Measurements from ENCODE around the gene ALX4. TPM values are rescaled to one million over a fixed set of nuclear protein-coding genes. Genes with fewer than 3 reads are reported as not detected.

Gene ALX4
- 5.2 TPM for polyA plus RNA-seq (2013, experiment 1 of 2; ENCODE audit: insufficient read length)
- 4.9 TPM for polyA plus RNA-seq (2013, experiment 2 of 2; ENCODE audit: insufficient read length)

GRCh38 chr11:44309478-44310205 is at the start of gene ALX4:
Gene ALX4, minus strand, starts transcription at chr11:44310139. Its CDS starts 77 bp downstream, at chr11:44310062.
- peak; percentile 79 for DNase-seq

DNA sequence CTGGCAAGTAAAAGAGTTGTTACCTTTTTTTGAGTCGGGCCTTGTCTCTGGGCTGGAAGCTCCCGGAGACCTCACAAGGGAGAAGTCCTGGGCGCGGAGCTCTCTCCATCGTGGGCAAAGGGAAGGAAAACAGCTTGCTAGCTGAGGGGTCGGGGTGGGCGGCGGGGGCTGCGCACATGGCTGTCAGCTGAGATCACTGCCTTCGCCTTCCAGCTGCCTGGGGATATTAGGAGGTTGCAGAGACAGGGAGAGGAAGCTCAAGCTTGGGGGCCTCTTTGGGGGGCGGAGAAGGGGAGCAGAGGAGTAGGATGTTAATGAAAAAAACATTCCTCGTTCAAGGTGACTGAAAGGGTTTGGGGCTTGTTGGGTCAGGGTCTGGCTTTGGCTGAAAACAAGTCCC is 49.2 kb upstream of the ALX4 start:
- no peak for DNase-seq

- no peak for DNase-seq
Measured at GRCh38 chr11:44358713-44359112, 48.8 kb upstream of the ALX4 start.

DNA sequence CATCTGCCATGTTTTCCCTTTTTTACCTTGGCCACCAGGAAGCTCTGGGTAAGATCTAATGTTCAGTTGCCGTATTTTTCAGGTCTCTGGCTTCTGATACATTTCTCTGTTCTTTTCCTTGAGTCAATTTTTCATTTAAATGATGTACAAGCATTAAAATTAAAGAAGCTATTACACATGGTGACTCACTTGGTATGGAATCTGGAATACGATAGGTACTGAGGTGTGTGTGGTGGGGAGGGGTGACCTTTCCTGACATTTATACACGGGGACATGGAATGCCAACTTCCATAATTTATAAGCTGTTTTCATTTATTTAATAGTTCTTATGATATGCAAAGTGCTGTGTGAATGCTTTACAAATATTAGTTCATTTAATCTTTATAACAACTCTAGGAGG is 47.8 kb upstream of the ALX4 start:
- DNase-seq = no peak

DNA sequence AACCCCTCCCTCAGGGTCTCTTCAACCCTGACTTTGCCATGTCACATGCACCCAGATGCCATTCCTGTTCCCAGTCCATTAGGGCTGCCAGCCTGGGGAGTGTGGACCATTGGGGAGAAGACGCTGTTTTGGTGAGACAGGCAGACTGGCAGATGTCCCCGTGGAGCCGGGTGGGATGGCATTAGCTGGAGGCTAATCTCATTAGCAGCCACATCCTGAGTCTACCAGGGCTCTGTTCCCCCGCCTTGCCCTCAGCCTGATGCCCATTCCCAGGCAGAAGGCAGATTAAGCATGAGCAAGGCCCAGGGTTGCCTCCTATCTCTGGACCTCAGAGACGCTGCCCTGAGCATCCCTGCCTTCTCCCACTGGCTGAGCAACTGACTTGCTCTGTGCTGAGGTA is 46.4 kb upstream of the ALX4 start:
- no peak for DNase-seq

GRCh38 chr11:44351898-44352498 is 42.1 kb upstream of the ALX4 start:
- peak; percentile 7 for DNase-seq

- no peak for DNase-seq
Measured at GRCh38 chr11:44351006-44351660, 41.2 kb upstream of the ALX4 start.

DNA sequence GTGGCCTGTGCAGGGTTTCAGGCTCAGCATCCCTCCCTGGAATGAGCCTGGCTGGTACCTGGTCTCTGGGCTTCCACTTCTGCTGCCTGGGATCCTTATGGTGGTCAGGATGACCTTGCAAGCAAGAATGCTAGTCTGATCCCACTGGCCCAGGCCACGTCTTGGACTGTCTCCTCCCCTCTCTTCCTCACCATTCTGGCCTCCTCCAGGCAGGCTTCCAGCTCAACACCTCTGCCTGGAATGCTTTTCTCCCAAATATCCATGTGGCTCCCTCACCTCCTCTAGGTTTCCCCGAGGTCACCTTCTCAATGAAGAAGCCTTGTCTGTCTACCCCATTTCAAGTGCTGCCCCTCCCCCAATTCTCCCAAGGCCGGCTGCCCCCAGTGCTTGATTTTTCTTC is 39.4 kb upstream of the ALX4 start:
- DNase-seq = no peak

GRCh38 chr11:44348721-44349120 is 38.8 kb upstream of the ALX4 start:
- DNase-seq = no peak

DNA sequence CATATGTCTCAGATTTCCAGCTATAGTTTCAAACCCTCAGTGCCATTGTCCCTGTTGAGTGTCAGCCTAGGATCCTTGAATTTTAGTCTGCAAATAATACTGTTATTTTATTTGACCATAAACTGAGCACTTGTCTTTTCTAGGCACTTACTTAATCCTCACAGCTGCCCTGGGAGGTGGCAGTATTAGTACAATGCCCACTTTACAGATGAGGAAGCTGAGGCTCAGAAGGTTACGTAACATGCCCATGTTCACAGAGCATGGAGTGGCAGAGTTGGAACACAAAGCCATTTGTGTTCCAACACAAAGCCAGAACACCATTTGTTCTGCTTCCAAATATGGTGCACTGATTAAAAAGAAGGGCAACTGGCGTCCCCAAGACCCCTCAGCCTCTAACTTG is 38.2 kb upstream of the ALX4 start:
- no peak for DNase-seq

DNA sequence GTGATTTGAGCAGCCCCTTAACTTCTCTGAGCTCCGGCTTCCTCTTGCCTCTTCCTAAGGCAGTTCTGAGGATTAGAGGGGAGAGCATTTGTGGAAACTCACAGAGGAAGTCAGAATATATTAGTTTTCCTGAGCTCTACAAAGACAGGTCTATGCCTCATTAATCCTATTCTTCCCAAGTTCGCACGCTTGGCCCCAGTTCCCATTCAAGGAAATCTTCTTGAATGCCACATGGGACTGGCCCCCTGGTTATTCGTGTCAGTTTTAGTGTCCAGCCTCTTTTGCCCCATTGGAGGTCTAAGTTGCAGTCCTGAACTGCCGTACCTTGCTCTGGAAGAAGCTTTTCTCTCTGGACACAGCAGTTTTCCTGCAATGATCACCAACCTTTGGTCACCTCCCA is 37.6 kb upstream of the ALX4 start:
- DNase-seq = no peak

DNA sequence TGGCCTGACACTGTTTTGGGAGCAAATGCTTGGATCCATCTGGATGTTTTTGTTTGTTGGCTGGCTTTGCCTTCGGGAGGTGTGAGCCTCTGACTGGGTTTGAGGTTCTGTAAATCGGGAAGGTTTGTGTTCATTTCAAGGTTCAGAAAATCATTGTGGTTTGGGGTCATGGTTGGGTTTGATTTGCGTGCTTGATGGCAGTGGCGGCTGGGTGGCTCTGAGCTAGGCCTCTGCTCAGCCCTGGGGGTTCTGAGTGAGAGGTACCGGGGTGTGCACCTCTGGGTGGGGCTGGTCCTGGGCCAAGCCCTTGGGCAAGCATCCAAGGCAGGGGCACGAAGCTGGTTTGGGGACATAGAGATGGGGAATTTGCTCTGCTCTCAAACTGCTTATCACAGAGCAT is 37.0 kb upstream of the ALX4 start:
- no peak for DNase-seq

- DNase-seq = no peak
Measured at GRCh38 chr11:44345781-44346180, 35.8 kb upstream of the ALX4 start.

DNA sequence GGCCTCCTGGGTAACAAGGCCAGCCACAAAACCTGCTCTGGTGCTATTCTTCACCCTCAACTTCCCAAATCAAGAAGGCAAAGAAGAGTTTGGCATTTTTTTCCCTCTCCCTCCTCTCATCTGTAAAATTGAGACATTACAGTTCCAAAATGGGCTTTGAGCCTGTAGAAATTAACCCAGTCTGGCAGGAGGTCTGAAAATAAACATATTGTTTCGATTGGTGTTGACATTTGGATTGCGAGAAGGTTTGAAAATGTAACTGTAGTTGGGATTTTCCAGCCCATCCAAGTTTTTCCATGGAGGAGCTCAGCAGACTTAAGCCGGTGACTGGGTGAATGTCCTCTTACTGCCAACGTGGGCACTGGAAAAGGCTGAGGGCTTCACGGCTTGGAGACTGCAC is 35.0 kb upstream of the ALX4 start:
- no peak for DNase-seq

DNA sequence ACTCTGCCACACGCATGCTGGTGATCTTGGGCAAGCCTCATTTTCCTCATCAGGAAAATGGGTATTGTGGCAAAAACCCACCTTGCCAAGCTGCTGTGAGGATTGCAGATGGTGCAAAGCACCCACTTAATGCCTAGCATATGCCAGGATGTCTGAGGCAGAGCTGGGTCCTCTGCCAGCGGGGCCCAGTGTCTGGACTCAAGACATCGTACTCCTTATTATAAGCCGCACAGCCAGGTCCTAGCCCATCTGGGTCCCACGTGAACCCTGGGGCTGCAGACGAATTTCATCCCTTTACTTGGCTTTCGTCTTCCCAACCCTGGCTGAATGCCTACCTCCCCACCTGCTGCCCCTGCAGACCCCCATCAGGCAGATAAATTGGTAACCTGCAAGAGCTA is 34.5 kb upstream of the ALX4 start:
- DNase-seq = no peak

GRCh38 chr11:44343778-44344422 is 34.0 kb upstream of the ALX4 start:
- no peak for DNase-seq

- DNase-seq = no peak
Measured at GRCh38 chr11:44342616-44343015, 32.7 kb upstream of the ALX4 start.

DNA sequence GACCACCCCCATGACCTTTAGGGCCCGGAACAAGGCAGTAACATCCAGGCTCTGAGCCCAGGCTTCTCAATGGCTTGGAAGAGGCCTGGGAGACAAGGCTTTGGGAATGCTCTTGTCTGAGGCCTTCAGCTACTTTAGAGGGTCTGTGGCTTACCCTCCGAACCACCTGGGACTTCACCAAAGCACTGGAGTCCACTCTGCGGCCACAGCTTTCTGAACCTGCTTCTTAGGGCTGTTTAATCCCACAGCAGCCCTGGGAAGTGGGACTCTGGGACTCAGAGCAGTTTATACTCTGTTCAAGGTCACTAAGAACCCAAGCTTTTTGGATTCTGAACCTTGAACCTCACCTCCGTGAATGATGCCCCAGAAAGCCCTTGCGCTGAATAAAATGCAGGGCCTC is 30.7 kb upstream of the ALX4 start:
- DNase-seq = no peak

GRCh38 chr11:44339530-44339883 is 29.6 kb upstream of the ALX4 start:
- DNase-seq = no peak

DNA sequence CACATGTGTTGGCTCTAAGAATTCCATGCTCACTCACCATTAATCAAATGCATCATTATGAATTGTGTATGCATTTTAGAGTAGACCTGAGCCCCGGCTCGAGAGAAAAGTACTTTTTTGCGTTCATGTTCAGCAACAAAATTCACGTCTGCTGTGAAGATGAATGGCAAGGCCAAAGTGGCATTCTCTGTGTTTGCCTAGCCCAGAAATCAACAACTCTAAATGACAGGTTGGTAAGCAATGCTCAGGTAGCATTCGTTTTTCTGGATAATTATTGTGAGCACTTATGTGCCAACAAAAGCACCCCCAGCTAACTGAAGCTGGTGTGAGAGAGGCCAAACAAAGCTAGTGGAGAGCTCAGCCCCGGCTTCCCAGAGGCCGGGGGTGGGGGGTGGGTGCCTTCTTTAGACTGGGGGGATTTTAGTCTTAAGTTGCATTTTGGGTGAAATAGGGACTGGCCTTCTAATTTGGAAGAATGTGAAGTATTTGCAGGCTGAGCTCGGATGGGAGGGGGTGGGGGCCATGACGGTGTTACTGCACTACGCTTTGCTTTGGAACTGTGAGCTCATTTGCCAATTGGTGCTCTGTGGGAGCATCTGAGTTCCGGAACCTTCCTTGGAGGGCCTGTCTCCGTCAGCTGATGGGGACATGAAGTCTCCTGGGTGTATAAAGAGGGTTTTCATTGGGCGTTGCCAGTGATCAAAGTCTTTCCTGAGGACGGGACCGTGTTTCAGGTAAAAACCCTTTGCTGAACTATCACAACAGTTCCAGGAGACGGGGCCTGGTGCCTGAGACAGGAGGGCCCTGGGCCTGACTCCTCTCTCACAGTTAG is 29.0 kb upstream of the ALX4 start:
- no peak for DNase-seq

DNA sequence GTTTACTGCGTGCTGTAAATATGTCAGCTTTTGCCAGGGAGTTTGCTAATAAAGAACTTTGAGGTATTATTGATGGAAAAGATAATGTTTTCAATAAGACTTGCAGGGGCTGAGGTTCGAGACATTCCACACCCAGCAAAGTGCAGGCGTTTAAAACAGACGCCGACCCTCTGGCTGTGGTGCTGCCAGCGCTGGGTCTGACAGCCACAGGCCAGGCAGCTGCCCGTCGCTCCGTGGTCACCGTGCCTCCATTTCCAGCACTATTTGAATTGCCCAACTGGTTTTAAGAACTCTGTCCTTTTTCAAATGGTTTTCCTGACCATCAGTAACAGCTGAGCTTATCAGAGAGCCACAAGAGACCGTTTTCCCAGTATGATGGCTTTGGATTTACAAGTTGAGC is 28.1 kb upstream of the ALX4 start:
- DNase-seq = no peak

DNA sequence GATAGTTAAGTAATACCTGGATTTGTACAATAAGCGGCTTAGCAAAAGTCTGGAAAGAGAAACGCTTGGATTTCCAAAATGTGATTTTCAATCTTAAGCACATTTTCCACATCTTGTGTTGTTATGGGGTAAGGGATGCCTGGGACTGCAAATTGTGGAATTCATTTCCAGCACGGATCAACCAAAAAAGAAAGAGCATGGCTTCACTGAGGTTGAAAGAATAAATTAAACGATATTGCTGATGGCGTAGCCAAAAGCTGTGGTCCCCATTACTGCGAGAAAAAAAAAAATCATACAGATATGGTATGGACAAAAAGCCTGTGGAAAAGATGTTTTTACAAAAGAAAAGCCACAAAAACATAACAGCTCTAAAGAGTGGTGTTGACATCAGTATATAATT is 26.0 kb upstream of the ALX4 start:
- no peak for DNase-seq
